Large intestine (tissue), 3 donors: ENCODE results near the gene GLG1. TPM values are rescaled to one million over a fixed set of nuclear protein-coding genes. Genes with fewer than 3 reads are reported as not detected.

Experiments
- DNase-seq, 2 donors: peaks; one replicate each; pipeline versions ENCODE4 v3.0.0 to v3.0.0-alpha.2; 2013
- H3K27ac ChIP-seq: one replicate; pipeline ENCODE4 v1.5.1; 2013; ENCODE audit warnings: low read length
- H3K27me3 ChIP-seq: 2 replicates; pipeline ENCODE4 v1.6.1; 2013; ENCODE audit warnings: low read length; ENCODE audit not compliant: control insufficient read depth, insufficient read depth
- H3K36me3 ChIP-seq: 2 replicates; pipeline ENCODE4 v1.6.1; 2013; ENCODE audit warnings: low read length; ENCODE audit not compliant: control insufficient read depth, insufficient read depth
- H3K4me1 ChIP-seq: one replicate; pipeline ENCODE4 v1.6.1; 2013; ENCODE audit warnings: low read length; ENCODE audit not compliant: control insufficient read depth, insufficient read depth
- H3K4me3 ChIP-seq: one replicate; pipeline ENCODE4 v1.5.1; 2013; ENCODE audit warnings: low read length
- H3K9me3 ChIP-seq: one replicate; pipeline ENCODE4 v1.6.1; 2013; ENCODE audit warnings: mild to moderate bottlenecking, low read depth, low read length, moderate library complexity; ENCODE audit not compliant: control insufficient read depth
- WGBS: methylation state at CpG from one replicate; pipeline ENCODE4 v1.1.5; 2013; ENCODE audit warnings: low lambda C conversion rate; ENCODE audit not compliant: insufficient coverage; 5-methylcytosine and 5-hydroxymethylcytosine counted together
- polyA plus RNA-seq: library from polyadenylated mRNA; unstranded; fragments of 120-200 nt; gene quantifications from one replicate; pipeline ENCODE4 v1.2.1, GENCODE V29; 2013

The GLG1 gene
- polyA plus RNA-seq, 1 donor: 87.7 TPM

DNA sequence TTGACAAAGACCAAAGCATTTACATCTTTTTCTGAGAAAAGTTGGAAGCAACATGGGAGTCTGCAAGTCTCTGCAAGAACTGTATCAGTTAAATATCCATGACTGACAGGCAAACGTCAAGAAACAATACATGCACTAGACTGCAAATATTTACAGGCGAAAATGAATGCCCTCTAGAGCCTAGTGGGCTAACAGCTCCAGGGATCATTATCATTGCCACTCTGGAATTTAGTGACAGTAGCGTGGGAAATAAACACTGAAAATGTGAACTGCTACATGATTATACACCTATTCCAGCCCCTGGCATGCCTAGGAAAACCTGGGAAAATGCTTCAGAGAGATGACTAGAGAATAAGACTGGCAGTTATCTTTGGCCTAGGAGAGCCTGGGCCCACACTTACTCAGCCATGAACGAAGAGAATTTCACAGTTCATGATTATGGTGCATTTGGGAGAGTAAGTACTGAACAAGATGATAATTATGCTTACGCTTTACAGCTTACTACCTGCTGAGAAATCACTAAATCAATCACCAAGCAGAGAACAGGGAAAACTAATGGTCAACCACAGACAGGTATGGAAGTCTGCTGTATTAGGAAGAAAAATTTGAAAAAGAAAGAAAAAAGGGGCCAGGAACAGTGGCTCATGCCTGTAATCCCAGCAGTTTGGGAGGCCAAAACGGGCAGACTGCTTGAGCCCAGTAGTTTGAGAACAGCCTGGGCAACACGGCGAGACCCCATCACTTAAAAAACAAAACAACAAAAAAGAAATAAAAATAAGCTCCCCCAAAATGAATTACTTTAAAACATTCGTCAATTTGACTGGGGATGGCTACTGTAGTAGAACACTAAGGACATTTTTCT, 119.0 kb downstream of the GLG1 start:
- no CpG with 5 or more reads among the region's 9 CpGs for WGBS
- H3K4me1 ChIP-seq: no peaks in the 10 kb centered on the region
- H3K4me3 ChIP-seq: no peak overlapping the region
- no peaks in the 10 kb centered on the region for H3K27me3 ChIP-seq
- no peak overlapping the region for H3K27ac ChIP-seq
- DNase-seq: no peak
- H3K36me3 ChIP-seq: peaks cover 52% of the 10 kb centered on the region
- H3K9me3 ChIP-seq: no peaks in the 10 kb centered on the region

DNA sequence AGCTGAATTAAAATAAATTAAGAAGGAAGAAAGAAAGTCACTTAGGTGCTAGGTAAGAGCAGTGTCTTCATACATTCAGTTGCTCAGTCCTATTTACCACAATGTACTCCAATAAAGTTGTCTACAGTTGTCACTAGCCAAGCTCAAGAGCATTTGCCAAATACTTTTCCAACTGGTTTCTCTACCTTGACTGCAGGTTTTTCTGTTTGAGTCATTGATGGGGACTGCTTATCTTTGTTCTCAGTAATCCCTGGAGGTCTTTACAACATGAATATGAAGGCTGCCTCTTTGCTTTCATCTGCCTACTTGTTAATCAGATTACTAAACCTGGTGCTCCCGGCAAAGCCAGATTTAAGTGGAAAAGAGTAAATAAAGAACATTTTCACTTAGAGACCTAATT, 121.0 kb downstream of the GLG1 start:
- DNase-seq: no peak
- Histone ChIP-seq H3K27ac (no peak overlapping the region), H3K4me1 (peaks cover 10% of the 10 kb centered on the region), H3K9me3 (no peaks in the 10 kb centered on the region), H3K36me3 (peaks cover 50% of the 10 kb centered on the region), H3K4me3 (no peak overlapping the region), H3K27me3 (no peaks in the 10 kb centered on the region)
- no CpG with 5 or more reads among the region's 1 CpG for WGBS

DNA sequence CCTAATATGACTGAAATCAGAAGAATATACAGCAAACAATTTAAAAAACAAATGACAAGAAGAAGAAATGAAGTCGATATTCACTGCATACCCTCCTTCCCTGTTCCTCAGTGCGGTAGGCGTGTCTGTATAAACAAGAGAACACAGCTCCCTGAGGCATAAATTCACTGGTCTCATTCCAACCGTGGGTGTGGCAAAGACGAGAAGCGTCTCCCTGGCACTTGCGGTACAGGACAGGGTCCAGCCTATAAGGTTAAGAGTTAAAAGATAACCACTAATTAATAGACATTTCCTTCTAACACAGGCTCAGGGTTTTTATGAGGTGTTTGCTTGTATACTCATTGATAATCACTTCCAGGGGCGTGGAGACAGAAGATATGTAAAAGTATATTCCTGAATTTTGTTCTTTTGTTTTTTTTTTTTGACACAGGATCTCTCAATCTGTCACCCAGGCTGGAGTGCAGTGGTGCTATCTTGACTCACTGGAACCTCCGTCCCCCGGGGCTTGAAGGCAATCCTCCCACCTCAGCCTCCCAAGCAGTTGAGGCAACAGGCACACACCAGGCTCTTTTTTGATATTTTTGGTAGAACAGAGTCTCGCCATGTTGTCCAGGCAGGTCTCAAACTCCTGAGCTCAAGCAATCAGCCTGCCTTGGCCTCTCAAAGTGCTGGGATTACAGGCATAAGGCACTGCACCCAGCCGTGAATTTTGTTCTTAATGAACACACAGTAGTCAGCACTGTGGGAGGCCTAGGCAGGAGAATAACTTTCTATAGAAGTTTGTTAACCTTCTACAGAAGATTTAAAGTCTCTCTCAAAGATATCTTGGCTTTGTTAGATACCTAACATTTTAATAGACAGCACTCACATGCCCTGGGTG, 126.5 kb downstream of the GLG1 start:
- H3K9me3 ChIP-seq: no peaks in the 10 kb centered on the region
- H3K36me3 ChIP-seq: peaks cover 37% of the 10 kb centered on the region
- peak overlapping the region; percentile 93 for H3K27ac ChIP-seq
- no peak overlapping the region for H3K4me3 ChIP-seq
- peaks cover 49% of the 10 kb centered on the region for H3K4me1 ChIP-seq
- H3K27me3 ChIP-seq: no peaks in the 10 kb centered on the region
- WGBS: 50% methylated on average over 1 of the region's 12 CpGs
- DNase-seq: peak; percentile 92 to 97

DNA sequence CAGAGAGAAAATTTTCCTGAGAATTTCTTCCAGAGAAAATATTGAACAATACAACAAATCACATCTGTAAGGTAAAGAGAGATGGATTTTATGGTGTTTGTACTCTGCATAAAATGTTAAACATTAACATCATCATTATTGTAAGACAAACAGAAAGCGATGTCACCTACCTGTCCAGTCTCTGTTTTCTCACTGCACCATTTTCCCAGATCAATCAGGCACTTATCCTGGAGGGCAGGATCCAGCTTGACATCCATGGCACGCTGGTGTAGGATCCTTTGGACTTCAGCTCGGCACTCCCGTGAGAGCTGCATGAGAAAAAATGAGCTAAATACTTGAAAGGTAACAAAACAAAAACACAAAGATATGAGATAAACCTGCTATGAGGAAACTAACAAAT, 129.7 kb downstream of the GLG1 start:
- H3K27me3 ChIP-seq: no peaks in the 10 kb centered on the region
- 23% methylated on average over 2 of the region's 4 CpGs for WGBS
- peak; percentile 32 to 78 for DNase-seq
- H3K4me3 ChIP-seq: no peak overlapping the region
- H3K27ac ChIP-seq: peak overlapping the region; percentile 88
- H3K36me3 ChIP-seq: peaks cover 49% of the 10 kb centered on the region
- H3K4me1 ChIP-seq: peaks cover 48% of the 10 kb centered on the region
- H3K9me3 ChIP-seq: no peaks in the 10 kb centered on the region

DNA sequence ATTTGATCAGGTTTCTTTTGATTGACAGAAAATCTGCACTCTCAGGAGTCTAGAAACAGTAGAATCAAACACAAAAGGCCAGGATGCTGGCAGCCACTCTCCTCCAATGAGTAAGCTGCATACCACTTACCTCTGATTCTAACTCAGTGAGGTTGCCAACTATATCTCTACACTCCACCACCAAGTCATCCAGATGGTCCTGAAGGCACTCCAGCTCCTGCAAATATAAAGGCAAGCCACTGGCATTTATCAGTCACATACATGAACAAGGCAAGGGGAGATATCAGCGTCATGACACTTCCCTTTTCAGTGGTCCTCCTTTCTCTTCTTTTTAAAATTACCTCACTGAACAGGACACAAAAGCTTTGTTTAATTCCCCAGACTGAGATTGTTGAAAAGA, 132.5 kb downstream of the GLG1 start:
- no CpG with 5 or more reads among the region's 1 CpG for WGBS
- Histone ChIP-seq H3K27ac (no peak overlapping the region), H3K9me3 (no peaks in the 10 kb centered on the region), H3K36me3 (peaks cover 65% of the 10 kb centered on the region), H3K27me3 (no peaks in the 10 kb centered on the region), H3K4me3 (no peak overlapping the region), H3K4me1 (peaks cover 26% of the 10 kb centered on the region)
- no peak for DNase-seq

DNA sequence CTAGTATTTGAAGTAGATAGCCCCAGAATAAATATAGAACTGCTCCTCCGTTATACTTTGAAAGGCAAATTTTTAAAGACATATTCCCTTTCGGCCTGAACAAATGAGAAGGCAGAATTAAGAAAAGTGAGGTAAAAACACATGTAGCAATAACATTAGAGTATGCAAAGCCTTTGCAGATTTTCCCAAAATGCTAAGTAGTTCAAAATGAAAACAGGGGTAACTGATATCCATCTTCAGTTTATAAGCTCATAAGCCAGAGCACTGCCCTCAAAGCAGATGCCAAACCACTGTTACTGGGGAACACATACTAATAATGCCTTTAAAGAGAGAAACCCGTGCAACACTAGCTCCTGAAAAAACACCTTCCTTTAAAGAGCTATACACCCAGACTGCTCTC, 134.4 kb downstream of the GLG1 start:
- H3K27ac ChIP-seq: no peak overlapping the region
- no peaks in the 10 kb centered on the region for H3K27me3 ChIP-seq
- DNase-seq: no peak
- no peaks in the 10 kb centered on the region for H3K9me3 ChIP-seq
- peaks cover 17% of the 10 kb centered on the region for H3K4me1 ChIP-seq
- peaks cover 82% of the 10 kb centered on the region for H3K36me3 ChIP-seq
- WGBS: 94% methylated on average over 2 of the region's 3 CpGs
- no peak overlapping the region for H3K4me3 ChIP-seq

DNA sequence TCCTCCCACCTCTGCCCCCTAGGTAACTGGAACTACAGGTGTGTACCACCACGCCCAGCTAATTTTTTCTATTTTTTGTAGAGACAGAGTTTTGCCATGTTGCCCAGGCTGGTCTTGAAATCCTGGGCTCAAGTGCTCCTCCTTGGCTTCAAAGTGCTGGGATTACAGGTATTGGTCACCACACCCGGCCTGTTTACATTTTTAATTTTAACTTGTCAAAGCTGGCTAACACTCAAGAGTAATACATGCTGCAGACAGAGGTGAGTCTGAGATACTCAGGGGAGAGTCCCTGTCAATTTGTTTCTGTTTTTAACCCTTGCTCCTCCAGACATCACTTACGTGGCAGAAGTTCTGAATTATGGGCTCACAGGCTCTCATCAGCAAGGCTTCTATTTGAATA, 134.9 kb downstream of the GLG1 start:
- H3K9me3 ChIP-seq: no peaks in the 10 kb centered on the region
- 60% methylated on average over 1 of the region's 3 CpGs for WGBS
- H3K36me3 ChIP-seq: peaks cover 87% of the 10 kb centered on the region
- H3K27ac ChIP-seq: no peak overlapping the region
- no peak overlapping the region for H3K4me3 ChIP-seq
- no peak for DNase-seq
- H3K4me1 ChIP-seq: peaks cover 12% of the 10 kb centered on the region
- no peaks in the 10 kb centered on the region for H3K27me3 ChIP-seq

DNA sequence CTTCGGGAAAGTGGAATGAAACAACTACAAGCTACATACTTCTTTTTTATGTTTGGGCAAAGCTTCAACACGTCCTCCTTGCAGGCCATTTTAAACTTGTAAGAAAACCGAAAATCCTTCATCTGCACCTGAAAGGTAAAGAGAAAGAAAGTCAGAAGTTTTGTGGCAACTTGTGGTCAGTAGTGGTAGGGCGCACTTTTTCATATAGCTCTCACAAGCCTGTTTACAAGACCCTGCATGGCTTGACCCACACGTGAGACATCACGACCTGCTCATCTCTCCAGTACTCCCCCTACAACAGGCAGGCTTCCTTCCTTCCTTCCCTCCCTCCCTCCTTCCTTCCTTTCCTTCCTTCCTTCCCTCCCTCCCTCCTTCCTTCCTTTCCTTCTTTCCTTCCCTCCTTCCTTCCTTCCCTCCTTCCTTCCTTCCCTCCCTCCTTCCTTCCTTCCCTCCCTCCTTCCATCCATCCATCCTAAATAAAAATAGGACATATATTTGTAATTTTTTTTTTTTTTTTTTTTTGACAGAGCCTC, 136.9 kb downstream of the GLG1 start:
- H3K4me1 ChIP-seq: no peaks in the 10 kb centered on the region
- H3K9me3 ChIP-seq: no peaks in the 10 kb centered on the region
- 100% methylated on average over 1 of the region's 6 CpGs for WGBS
- peaks cover 91% of the 10 kb centered on the region for H3K36me3 ChIP-seq
- H3K27ac ChIP-seq: peak overlapping the region; percentile 12
- no peak for DNase-seq
- no peaks in the 10 kb centered on the region for H3K27me3 ChIP-seq
- H3K4me3 ChIP-seq: no peak overlapping the region

DNA sequence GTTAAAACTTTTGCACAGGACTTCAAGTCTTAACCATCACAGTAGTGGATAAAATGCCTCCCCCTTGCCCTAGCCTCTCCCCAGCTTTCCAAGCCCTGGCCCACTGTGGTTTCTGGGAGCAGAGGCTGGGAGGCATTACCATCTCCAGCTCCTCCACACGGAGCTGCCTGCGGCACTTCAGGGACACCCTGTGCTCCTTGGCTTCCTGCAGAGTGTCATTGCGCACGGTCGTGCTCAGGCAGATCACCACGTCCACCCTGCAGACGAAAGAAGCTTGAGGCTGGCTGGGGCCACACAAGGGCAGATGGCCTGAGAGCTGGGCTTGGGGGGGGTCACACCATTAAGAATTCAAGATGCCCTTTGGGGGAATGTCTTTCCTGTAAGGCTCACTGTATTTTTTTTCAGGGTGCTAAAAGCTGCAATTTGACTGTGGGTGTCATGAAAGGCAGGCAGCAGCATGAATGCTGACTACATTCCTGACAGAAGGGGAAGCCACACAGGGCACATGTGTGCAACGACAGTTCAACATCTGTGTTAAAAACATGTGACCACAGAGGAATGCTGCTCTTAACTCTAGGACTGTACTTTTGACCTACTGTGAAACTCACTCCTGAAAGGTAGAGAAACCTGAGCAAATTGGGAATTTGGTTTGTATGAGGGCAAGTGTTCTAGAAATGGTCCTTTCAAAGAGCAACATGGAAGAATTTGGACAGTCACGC, 137.9 kb downstream of the GLG1 start:
- peaks cover 88% of the 10 kb centered on the region for H3K36me3 ChIP-seq
- WGBS: no CpG with 5 or more reads among the region's 9 CpGs
- no peaks in the 10 kb centered on the region for H3K4me1 ChIP-seq
- DNase-seq: peak; percentile 16 to 53
- no peaks in the 10 kb centered on the region for H3K9me3 ChIP-seq
- H3K27ac ChIP-seq: peak overlapping the region; percentile 16
- H3K27me3 ChIP-seq: no peaks in the 10 kb centered on the region
- H3K4me3 ChIP-seq: no peak overlapping the region

DNA sequence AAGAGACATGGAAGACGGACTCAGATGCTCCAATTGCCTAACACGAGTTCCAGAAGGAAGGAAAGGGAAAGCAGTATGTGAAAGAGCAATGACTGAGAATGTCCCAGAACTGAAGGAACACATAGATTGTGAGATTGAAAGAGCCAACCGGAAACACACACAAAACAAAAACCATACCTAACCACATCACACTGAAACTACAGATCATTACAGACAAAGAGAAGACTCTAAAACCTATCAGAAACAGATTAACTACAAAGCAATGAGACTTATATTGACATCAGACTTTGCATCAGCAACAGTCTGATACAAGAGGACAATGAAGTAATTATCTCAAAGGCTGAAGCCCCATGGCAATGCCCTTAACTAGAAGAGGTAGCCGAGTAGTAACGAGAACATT, 140.0 kb downstream of the GLG1 start:
- no peak for DNase-seq
- 100% methylated on average over 4 of the region's 5 CpGs for WGBS
- no peak overlapping the region for H3K4me3 ChIP-seq
- H3K27me3 ChIP-seq: no peaks in the 10 kb centered on the region
- H3K27ac ChIP-seq: no peak overlapping the region
- peaks cover 89% of the 10 kb centered on the region for H3K36me3 ChIP-seq
- H3K9me3 ChIP-seq: no peaks in the 10 kb centered on the region
- H3K4me1 ChIP-seq: no peaks in the 10 kb centered on the region
